Loucy (cell line): ENCODE measurements around the gene CASP8.

Experiments used
- H2AFZ ChIP-seq: fragments of 200-600 bp; sonication (generic); 2 replicates; pipeline ENCODE4 v1.6.0; 2016; ENCODE audit warnings: antibody characterized with exemption, mild to moderate bottlenecking, low read length, moderate library complexity
- H3F3A ChIP-seq: fragments of 200-600 bp; 2 replicates; pipeline ENCODE4 v1.6.0; 2016; ENCODE audit warnings: antibody characterized with exemption, low read depth, mild to moderate bottlenecking
- H3K27me3 ChIP-seq: fragments of 200-600 bp; sonication (generic); 2 replicates; pipeline ENCODE4 v1.6.1; 2014; ENCODE audit warnings: low read length, mild to moderate bottlenecking; ENCODE audit not compliant: insufficient read depth, poor library complexity, severe bottlenecking
- H3K36me3 ChIP-seq: fragments of 200-600 bp; sonication (generic); 2 replicates; pipeline ENCODE4 v1.6.1; 2016; ENCODE audit warnings: low read length; ENCODE audit not compliant: insufficient read depth
- H3K4me1 ChIP-seq: fragments of 200-600 bp; sonication (generic); 2 replicates; pipeline ENCODE4 v1.5.1; 2014; ENCODE audit warnings: low read length, mild to moderate bottlenecking; ENCODE audit not compliant: insufficient read depth, poor library complexity, severe bottlenecking
- H3K4me2 ChIP-seq: fragments of 200-600 bp; sonication (generic); 2 replicates; pipeline ENCODE4 v1.6.0; 2014; ENCODE audit warnings: antibody characterized with exemption, low read length, low read depth, mild to moderate bottlenecking; ENCODE audit not compliant: poor library complexity, severe bottlenecking
- H3K4me3 ChIP-seq: fragments of 200-600 bp; sonication (generic); 2 replicates; pipeline ENCODE4 v1.5.1; 2014; ENCODE audit warnings: low read length, mild to moderate bottlenecking, mixed read lengths; ENCODE audit not compliant: poor library complexity, severe bottlenecking
- H3K79me2 ChIP-seq: fragments of 200-600 bp; sonication (generic); 2 replicates; pipeline ENCODE4 v1.6.1; 2014; ENCODE audit warnings: low read length; ENCODE audit not compliant: insufficient read depth
- H3K9ac ChIP-seq: fragments of 200-600 bp; sonication (generic); 2 replicates; pipeline ENCODE4 v1.6.0; 2014; ENCODE audit warnings: mild to moderate bottlenecking, low read depth, low read length, moderate library complexity; ENCODE audit not compliant: poor library complexity, severe bottlenecking
- H3K9me2 ChIP-seq: fragments of 200-600 bp; sonication (generic); replicated peaks from 2 replicates; pipeline ENCODE4 v1.6.1; 2016; ENCODE audit warnings: low read depth, low read length, mixed read lengths
- H3K9me3 ChIP-seq: fragments of 200-600 bp; sonication (generic); 2 replicates; pipeline ENCODE4 v1.6.1; 2014; ENCODE audit warnings: mild to moderate bottlenecking, antibody characterized with exemption, low read length, low read depth; ENCODE audit not compliant: insufficient read depth
- H4K20me1 ChIP-seq: fragments of 200-600 bp; sonication (generic); 2 replicates; pipeline ENCODE4 v1.6.0; 2014; ENCODE audit warnings: antibody characterized with exemption, low read length, mild to moderate bottlenecking; ENCODE audit not compliant: insufficient read depth, poor library complexity, severe bottlenecking
- CTCF ChIP-seq: fragments of 200-600 bp; sonication (generic); conservative IDR thresholded peaks from 2 replicates; pipeline ENCODE4 v1.5.1; 2014; ENCODE audit warnings: mild to moderate bottlenecking, antibody characterized with exemption, low read length
- EZH2phosphoT487 ChIP-seq: fragments of 200-600 bp; IDR thresholded peaks from 2 replicates; pipeline ENCODE4 v1.6.1; 2018; ENCODE audit warnings: antibody characterized with exemption, mild to moderate bottlenecking, moderate library complexity, borderline replicate concordance

Gene CASP8

GRCh38 chr2:201329409-201329808 lies 69.1 kb downstream of the CASP8 start:
- Histone ChIP-seq H3K4me3 (no peak overlapping the region), H3K9me3 (0 out of 2 replicates have a peak, but pooled peaks cover 3% of the 10 kb centered on the region)
- TF ChIP-seq CTCF (no peak), EZH2phosphoT487 (no peak)

More at GRCh38 chr2:201329409-201329808, 69.1 kb downstream of the CASP8 start:
- Histone ChIP-seq H3K27me3 (no peaks in the 10 kb centered on the region), H3K4me2 (no peak overlapping the region), H4K20me1 (no peaks in the 10 kb centered on the region), H3F3A (no peaks in the 10 kb centered on the region), H3K36me3 (no peaks in the 10 kb centered on the region), H3K9me2 (no peaks in the 10 kb centered on the region), H3K9ac (no peak overlapping the region), H2AFZ (no peak overlapping the region), H3K4me1 (no peaks in the 10 kb centered on the region), H3K79me2 (no peaks in the 10 kb centered on the region)
